DOHH2 (cell line): ENCODE results near the gene SEMA5A.

Experiments
- CTCF ChIP-seq: fragments of 200-600 bp; sonication (generic); IDR thresholded peaks from one replicate; pipeline ENCODE4 v1.5.1; 2014; ENCODE audit warnings: antibody characterized with exemption, mild to moderate bottlenecking, low read depth, low read length; ENCODE audit not compliant: poor library complexity, severe bottlenecking
- EZH2phosphoT487 ChIP-seq: fragments of 200-600 bp; sonication (generic); IDR thresholded peaks from 2 replicates; pipeline ENCODE4 v1.6.1; 2017; ENCODE audit warnings: borderline replicate concordance, mild to moderate bottlenecking, antibody characterized with exemption, low read length, moderate library complexity, mixed read lengths

GRCh38 chr5:9122528-9122927 lies 423.3 kb downstream of the SEMA5A start:
- TF ChIP-seq CTCF (no peak), EZH2phosphoT487 (no peak)
